Fibroblast of lung (primary cell): ENCODE data around the gene APLF. TPM values are rescaled to one million over a fixed set of nuclear protein-coding genes. Genes with fewer than 3 reads are reported as not detected.
"Not testable (repeated sequence)": the region's sequence is repeated elsewhere in the genome, so short reads cannot be mapped to it uniquely, and the experiment has no call there.

ENCODE experiments used
- DNase-seq, 2 donors: peaks; one replicate each; pipeline versions ENCODE4 v3.0.0 to v3.0.0-alpha.2; 2010; ENCODE audit warnings: low read depth in 2 of 2
- H2AFZ ChIP-seq: 2 replicates; pipeline ENCODE4 v1.5.1; 2012; ENCODE audit warnings: low read length, control low read depth, inconsistent platforms
- H3K27ac ChIP-seq: 2 replicates; pipeline ENCODE4 v1.5.1; 2011; ENCODE audit warnings: low read length, control low read depth; ENCODE audit not compliant: insufficient read depth
- H3K27me3 ChIP-seq: 2 replicates; pipeline ENCODE4 v1.5.1; 2011; ENCODE audit warnings: mild to moderate bottlenecking, low read length; ENCODE audit not compliant: control insufficient read depth, insufficient read depth
- H3K36me3 ChIP-seq: 2 replicates; pipeline ENCODE4 v1.5.1; 2011; ENCODE audit warnings: low read length; ENCODE audit not compliant: control insufficient read depth, insufficient read depth
- H3K4me1 ChIP-seq: 2 replicates; pipeline ENCODE4 v1.5.1; 2011; ENCODE audit warnings: low read length; ENCODE audit not compliant: control insufficient read depth, insufficient read depth; ENCODE audit errors: extremely low read depth
- H3K4me2 ChIP-seq: 2 replicates; pipeline ENCODE4 v1.5.1; 2011; ENCODE audit warnings: low read length, control low read depth; ENCODE audit not compliant: insufficient read depth; ENCODE audit errors: extremely low read depth
- H3K4me3 ChIP-seq, 4 experiments: fragments of 200-600 bp in 1 of 4; sonication (generic) in 1 of 4; replicated peaks in 1 of 4; 2 replicates each; pipeline ENCODE4 v1.5.1; 2011 to 2016; ENCODE audit warnings: low read length in 4 of 4, low read depth in 3 of 4, mild to moderate bottlenecking in 3 of 4, control low read depth in 2 of 4, inconsistent platforms in 1 of 4, mixed read lengths in 1 of 4; ENCODE audit not compliant: insufficient read depth in 1 of 4; ENCODE audit errors: control extremely low read depth in 1 of 4
- H3K79me2 ChIP-seq: 2 replicates; pipeline ENCODE4 v1.5.1; 2012; ENCODE audit warnings: mild to moderate bottlenecking, low read length, inconsistent platforms; ENCODE audit not compliant: control insufficient read depth, insufficient read depth
- H3K9ac ChIP-seq: 2 replicates; pipeline ENCODE4 v1.5.1; 2011; ENCODE audit warnings: mild to moderate bottlenecking, low read length, control low read depth; ENCODE audit not compliant: insufficient read depth
- H3K9me3 ChIP-seq: 2 replicates; pipeline ENCODE4 v1.5.1; 2012; ENCODE audit warnings: low read depth, low read length; ENCODE audit not compliant: control insufficient read depth, insufficient read depth
- H4K20me1 ChIP-seq: 2 replicates; pipeline ENCODE4 v1.5.1; 2011; ENCODE audit warnings: low read length; ENCODE audit not compliant: control insufficient read depth, insufficient read depth; ENCODE audit errors: extremely low read depth
- CTCF ChIP-seq, 2 donors: IDR thresholded peaks in 1 of 2; conservative IDR thresholded peaks in 1 of 2; 1 replicate in 1 of 2; 2 replicates in 1 of 2; pipeline ENCODE4 v1.5.1; 2011 to 2012; ENCODE audit warnings: low read length in 2 of 2, control low read depth in 1 of 2, inconsistent platforms in 1 of 2, low read depth in 1 of 2, mild to moderate bottlenecking in 1 of 2
- EZH2 ChIP-seq: IDR thresholded peaks from 2 replicates; pipeline ENCODE4 v1.5.1; 2012; ENCODE audit warnings: low read length, control low read depth, mild to moderate bottlenecking; ENCODE audit errors: missing control alignments
- polyA plus RNA-seq, 2 donors: library from polyadenylated mRNA; depleted of rRNA in 1 of 2; stranded (reverse) in 1 of 2; unstranded in 1 of 2; fragments of >200 nt; gene quantifications; 2 replicates each; pipeline ENCODE4 v1.2.1, GENCODE V29; 2011 to 2012; ENCODE audit warnings: missing spikeins in 1 of 2
- total RNA-seq: library from RNA; depleted of rRNA; stranded (reverse); fragments of >200 nt; gene quantifications from 2 replicates; pipeline ENCODE4 v1.2.1, GENCODE V29; 2014

APLF gene
- total and polyA plus RNA-seq, 2 donors (not counting 1 experiment from before 2014, with no cell fraction given), result 1.6 to 9.4 TPM

GRCh38 chr2:68544811-68545210 is 77.4 kb downstream of the APLF start:
- H3K4me3 ChIP-seq, result no peak overlapping the region
- H3K4me1 ChIP-seq, result no peaks in the 10 kb centered on the region
- H3K79me2 ChIP-seq, result no peaks in the 10 kb centered on the region
- no peak overlapping the region for H3K9ac ChIP-seq
- no peak for DNase-seq
- TF ChIP-seq CTCF (conservative IDR thresholded peaks at IDR 0.05 in 1 of 2, IDR thresholded peaks at IDR 0.05 in 1 of 2; ENCODE audit: low read depth in 1 of 2, low read length in 2 of 2) (no peak), EZH2 (no peak)
- H3K27ac ChIP-seq, result no peak overlapping the region
- no peak overlapping the region for H2AFZ ChIP-seq
- H3K27me3 ChIP-seq, result no peaks in the 10 kb centered on the region
- no peaks in the 10 kb centered on the region for H3K36me3 ChIP-seq
- no peaks in the 10 kb centered on the region for H3K9me3 ChIP-seq
- H4K20me1 ChIP-seq, result no peaks in the 10 kb centered on the region
- no peak overlapping the region for H3K4me2 ChIP-seq

- Histone ChIP-seq H3K4me3 (no peak overlapping the region), H3K4me2 (no peak overlapping the region), H3K27ac (no peak overlapping the region), H3K9ac (no peak overlapping the region), H3K4me1 (no peaks in the 10 kb centered on the region), H3K79me2 (no peaks in the 10 kb centered on the region), H3K36me3 (no peaks in the 10 kb centered on the region), H3K9me3 (no peaks in the 10 kb centered on the region), H3K27me3 (no peaks in the 10 kb centered on the region), H2AFZ (no peak overlapping the region), H4K20me1 (no peaks in the 10 kb centered on the region)
- DNase-seq, result peak; percentile 10 to 63
- TF ChIP-seq CTCF (conservative IDR thresholded peaks at IDR 0.05 in 1 of 2, IDR thresholded peaks at IDR 0.05 in 1 of 2; ENCODE audit: low read depth in 1 of 2, low read length in 2 of 2), result no peak
- no peak for TF ChIP-seq EZH2
Measured at GRCh38 chr2:68548396-68548795, 81.0 kb downstream of the APLF start.

DNA sequence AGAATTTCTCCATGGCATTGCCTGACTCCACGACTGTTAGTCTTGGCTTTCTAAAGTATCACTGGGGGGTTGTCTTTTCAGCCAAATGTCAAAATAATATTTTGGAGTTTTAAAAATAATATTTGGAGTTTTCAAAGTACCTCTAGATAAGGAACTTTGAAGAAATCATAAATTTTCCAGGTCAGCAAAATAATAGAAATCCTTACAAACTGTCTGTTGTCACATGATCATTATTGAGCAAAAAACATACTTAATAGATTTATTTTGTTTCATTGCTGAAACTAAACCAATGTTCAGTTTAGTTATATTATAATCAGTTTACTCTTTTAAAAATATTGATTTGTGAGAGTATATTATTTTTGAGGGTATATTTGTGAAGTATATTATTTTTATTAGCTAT is 85.7 kb downstream of the APLF start:
- Histone ChIP-seq H3K36me3 (no peaks in the 10 kb centered on the region), H3K27me3 (no peaks in the 10 kb centered on the region), H2AFZ (no peak overlapping the region), H3K4me1 (no peaks in the 10 kb centered on the region), H4K20me1 (no peaks in the 10 kb centered on the region), H3K79me2 (no peaks in the 10 kb centered on the region), H3K9ac (no peak overlapping the region), H3K9me3 (no peaks in the 10 kb centered on the region), H3K4me3 (no peak overlapping the region), H3K4me2 (no peak overlapping the region), H3K27ac (no peak overlapping the region)
- no peak for TF ChIP-seq CTCF (conservative IDR thresholded peaks at IDR 0.05 in 1 of 2, IDR thresholded peaks at IDR 0.05 in 1 of 2; ENCODE audit: low read depth in 1 of 2, low read length in 2 of 2)
- TF ChIP-seq EZH2, result no peak
- no peak for DNase-seq

- H4K20me1 ChIP-seq, H3K79me2 ChIP-seq, H3K27ac ChIP-seq, H3K36me3 ChIP-seq, H3K9me3 ChIP-seq, H3K9ac ChIP-seq, DNase-seq, H3K4me1 ChIP-seq, H3K4me3 ChIP-seq, H3K4me2 ChIP-seq, H2AFZ ChIP-seq, H3K27me3 ChIP-seq: not testable (repeated sequence)
Measured at GRCh38 chr2:68555425-68556206, 88.2 kb downstream of the APLF start.
